Tibial nerve (tissue), 4 donors: ENCODE data around the gene MND1.

Experiments
- EP300 ChIP-seq, 2 donors: sonication (generic); formaldehyde crosslinking; IDR thresholded peaks; one replicate each; pipeline ENCODE4 v1.6.1; 2017; ENCODE audit warnings: antibody characterized with exemption in 2 of 2, mild to moderate bottlenecking in 1 of 2
- TF ChIP-seq, protein P1 (sequence below), 5 experiments: fragments of 200-600 bp in 3 of 5; fragments of 450-650 bp in 2 of 5; sonication (generic) in 3 of 5; IDR thresholded peaks; one replicate each; pipeline ENCODE4 v1.5.1; 2016 to 2019; ENCODE audit warnings: antibody characterized with exemption in 5 of 5, mild to moderate bottlenecking in 3 of 5, moderate library complexity in 2 of 5

DNA sequence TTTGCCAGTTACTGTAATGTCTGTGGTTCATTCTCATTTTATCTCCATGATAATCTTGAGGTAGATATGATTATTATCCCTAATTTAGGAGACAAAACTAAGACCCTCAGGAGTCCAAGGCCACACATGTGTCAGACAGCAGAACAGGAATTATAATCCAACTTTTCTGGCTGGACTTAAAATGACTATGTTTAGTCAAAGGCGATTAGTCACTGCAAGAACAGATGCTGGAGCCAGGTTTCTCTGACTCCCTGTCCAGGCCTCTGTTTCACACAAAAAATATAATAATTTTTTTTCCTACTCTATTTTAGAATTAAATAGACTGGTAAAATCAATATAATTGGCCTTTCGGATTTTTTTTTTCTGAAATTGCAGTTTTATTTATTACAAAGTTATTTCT is 64.9 kb downstream of the MND1 start:
- TF ChIP-seq, protein P1, sequence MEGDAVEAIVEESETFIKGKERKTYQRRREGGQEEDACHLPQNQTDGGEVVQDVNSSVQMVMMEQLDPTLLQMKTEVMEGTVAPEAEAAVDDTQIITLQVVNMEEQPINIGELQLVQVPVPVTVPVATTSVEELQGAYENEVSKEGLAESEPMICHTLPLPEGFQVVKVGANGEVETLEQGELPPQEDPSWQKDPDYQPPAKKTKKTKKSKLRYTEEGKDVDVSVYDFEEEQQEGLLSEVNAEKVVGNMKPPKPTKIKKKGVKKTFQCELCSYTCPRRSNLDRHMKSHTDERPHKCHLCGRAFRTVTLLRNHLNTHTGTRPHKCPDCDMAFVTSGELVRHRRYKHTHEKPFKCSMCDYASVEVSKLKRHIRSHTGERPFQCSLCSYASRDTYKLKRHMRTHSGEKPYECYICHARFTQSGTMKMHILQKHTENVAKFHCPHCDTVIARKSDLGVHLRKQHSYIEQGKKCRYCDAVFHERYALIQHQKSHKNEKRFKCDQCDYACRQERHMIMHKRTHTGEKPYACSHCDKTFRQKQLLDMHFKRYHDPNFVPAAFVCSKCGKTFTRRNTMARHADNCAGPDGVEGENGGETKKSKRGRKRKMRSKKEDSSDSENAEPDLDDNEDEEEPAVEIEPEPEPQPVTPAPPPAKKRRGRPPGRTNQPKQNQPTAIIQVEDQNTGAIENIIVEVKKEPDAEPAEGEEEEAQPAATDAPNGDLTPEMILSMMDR (IDR thresholded peaks at IDR 0.05): no peak
- no peak for TF ChIP-seq EP300 (IDR thresholded peaks at IDR 0.05)
